Muscle of arm (tissue), 12 donors: ENCODE results near the gene GPHN. TPM values are rescaled to one million over a fixed set of nuclear protein-coding genes. Genes with fewer than 3 reads are reported as not detected.
"Not testable (repeated sequence)": the region's sequence is repeated elsewhere in the genome, so short reads cannot be mapped to it uniquely, and the experiment has no call there.

Experiments
- DNase-seq: peaks from one replicate; pipeline ENCODE4 v3.0.0-alpha.2; 2013
- polyA plus RNA-seq, 12 donors: library from polyadenylated mRNA; unstranded; fragments of 120-200 nt; gene quantifications; one replicate each; pipeline ENCODE4 v1.2.1, GENCODE V29; 2013; ENCODE audit not compliant: insufficient read length in 12 of 12

Gene GPHN
- polyA plus RNA-seq, 12 donors = 6.3 to 20.5 (median 17.6) TPM; not detected in 1

DNA sequence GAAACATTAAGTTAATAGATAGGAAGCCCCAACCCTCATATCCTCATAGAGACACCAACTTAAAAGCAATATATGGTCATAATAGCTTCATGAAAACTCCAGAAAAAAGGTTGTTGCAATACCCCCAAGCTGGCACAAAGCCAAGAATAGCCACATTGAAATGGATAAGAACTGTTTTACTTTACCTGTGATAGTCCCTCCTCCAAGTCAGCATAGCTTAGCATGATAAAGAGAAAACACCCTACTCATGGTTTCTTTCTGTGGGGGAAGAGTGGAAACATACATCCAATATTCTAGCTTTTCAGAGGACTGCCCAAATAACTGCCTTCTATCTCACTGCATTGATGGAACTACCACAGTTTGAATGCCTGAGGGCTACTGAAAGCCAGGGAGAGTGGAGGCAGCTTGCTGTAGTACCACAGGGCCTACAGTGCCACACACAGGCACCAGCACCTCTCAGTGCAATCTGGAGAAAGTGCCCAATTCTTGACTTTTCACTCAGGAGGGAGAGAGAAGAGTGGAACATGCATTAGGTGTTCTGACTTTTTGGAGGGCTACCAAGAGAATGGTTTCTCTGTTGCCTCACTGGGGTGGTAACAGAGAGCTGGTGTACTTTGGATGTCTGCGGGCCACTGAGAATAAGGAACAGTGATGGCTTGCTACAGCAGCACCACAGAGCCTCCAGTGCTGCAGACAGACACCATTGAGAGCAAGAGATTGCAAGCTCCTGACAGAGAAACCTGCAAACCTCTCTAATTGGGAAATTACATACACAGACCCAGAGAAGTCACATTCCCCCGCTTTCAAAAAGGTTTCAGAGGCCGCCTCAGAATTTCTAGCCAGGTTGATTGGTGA, 524.2 kb downstream of the GPHN start:
- no peak for DNase-seq

DNA sequence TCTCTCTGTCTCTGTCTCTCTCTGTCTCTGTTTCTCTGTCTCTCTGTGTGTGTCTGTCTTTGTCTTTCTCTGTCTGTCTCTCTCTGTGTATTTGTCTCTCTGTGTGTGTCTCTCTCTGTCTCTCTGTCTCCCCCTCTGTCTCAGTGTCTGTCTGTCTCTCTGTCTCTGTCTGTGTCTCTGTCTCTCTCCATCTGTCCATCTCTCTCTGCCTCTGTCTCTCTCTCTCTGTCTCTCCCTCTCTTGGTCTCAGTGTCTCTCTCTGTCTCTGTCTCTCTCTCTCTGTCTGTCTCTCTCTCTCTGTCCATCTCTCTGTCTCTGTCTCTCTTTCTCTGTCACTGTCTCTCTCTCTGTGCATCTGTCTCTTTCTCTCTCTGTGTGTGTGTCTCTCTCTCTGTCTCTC, 537.5 kb downstream of the GPHN start:
- DNase-seq = no peak

DNA sequence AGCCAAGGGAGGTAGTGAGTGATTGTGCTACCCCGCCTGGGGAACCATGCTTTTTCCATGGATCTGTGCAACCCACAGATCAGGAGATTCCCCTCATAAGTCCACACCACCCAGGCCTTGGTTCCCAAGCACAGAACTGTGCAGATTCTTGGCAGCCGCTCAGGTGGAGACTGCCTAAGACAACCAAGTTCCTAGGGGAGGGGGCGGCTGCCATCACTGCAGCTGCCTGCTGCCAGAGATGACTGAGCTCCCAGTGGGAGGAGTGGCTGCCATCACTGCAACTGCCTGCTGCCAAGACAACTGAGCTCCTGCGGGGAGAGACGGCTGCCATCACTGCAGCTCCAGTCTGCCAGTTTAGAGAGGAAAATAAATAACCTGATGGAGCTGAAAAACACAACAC, 542.9 kb downstream of the GPHN start:
- no peak for DNase-seq

DNA sequence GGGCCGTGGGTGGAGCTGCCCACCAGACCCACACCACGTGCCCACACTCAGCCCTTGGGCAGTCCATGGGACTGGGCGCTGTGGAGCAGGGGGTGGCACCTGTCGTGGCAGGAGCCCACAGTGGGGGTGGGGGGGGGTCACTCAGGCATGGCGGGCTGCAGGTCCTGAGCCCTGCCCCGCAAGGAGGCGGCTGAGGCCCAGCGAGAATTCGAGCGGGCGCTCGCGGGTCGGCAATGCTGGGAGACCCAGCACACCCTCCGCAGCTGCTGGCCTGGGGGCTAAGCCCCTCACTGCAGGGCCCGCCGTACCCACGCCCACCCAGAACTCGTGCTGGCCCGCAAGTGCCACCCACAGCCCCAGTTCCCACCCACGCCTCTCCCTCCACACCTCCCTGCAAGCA, 548.7 kb downstream of the GPHN start:
- DNase-seq = no peak

DNA sequence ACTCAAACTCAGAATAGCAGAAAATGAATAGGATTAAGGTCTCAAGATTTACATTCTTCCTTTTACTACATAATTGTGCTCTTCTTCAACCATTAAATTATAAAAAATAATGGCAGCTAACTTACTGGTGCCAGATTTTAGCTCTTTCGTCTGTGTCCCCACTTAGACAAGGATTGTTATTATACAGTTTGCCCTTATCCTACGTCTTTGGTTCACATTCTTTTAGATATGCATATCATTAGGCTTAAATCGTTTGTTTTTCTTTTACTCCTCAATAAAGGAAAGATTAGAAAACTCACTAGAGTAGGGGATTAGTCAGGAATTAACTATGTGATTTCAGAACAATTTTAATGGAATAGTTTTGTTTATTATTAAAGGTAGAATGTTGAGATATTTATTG, 551.6 kb downstream of the GPHN start:
- DNase-seq = no peak

DNA sequence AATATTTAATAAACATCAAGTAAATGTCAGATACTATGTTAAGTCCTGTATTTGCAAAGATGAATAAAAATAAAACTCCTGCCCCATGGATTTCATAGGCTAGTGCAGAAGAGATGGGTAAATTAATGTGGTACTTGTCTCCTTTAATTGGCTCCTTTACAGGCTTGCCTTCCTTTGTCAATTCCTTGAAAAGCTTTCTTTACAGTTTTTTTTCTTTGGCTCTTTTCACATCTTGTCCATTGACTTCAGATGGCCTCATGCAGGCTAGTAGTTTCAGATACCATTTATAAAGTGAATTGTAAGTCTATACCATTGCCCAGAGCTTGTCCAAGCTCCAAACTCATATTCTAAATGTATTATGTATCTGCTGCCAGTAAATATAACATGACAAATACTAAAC, 552.6 kb downstream of the GPHN start:
- DNase-seq = no peak

DNA sequence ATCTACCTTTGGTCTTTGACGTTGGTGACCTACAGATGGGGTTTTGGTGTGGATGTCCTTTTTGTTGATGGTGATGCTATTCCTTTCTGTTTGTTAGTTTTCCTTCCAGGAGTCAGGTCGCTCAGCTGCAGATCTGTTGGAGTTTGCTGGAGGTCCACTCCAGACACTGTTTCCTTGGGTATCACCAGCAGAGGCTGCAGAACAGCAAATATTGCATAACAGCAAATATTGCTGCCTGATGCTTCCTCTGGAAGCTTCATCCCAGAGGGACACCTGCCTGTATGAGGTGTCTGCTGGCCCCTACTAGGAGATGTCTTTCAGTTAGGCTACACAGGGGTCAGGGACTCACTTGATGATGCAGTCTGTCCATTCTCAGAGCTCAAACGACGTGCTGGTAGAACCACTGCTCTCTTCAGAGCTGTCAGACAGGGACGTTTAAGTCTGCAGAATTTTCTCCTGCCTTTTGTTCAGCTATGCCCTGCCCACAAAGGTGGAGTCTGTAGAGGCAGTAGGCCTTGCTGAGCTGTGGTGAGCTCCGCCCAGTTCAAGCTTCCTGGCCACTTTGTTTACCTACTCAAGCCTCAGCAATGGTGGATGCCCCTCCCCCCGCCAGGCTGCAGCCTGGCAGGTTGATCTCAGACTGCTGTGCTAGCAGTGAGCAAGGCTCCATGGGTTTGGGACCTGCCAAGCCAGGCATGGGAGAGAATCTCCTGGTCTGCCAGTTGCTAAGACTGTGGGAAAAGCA, 559.3 kb downstream of the GPHN start:
- not testable (repeated sequence) for DNase-seq

DNA sequence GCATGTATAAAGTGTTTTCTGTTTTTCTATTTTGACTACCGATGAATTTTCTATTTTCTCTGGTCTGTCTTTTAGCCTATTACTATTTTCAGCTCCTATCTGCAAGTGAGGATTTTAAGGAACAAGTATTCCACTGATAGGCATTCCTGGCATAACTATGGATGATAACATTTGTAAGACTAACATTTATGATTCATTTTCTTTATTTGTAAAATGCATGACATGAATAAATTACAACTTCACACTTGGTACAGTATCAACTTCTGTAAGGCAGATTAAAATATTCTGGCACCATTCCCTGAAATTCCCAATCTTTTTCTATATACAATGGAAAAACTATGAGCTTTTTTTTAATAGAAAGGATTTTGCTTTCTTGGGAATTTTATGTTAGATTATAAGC, 560.3 kb downstream of the GPHN start:
- no peak for DNase-seq

DNA sequence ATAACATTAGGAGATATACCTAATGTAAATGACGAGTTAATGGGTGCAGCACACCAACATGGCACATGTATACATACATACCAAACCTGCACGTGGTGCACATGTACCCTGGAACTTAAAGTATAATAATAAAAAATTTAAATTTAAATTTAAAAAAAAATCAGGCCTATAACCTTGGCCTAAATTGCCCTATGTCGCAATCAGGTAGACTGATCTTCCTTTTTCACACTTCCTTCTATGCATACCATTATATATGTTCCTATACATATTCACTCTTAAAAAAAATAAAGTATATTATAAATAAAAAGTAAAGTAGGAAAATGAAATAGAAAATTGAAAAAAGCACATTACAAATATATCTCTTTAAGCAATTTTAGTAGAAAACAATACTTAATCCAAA, 563.6 kb downstream of the GPHN start:
- no peak for DNase-seq

DNA sequence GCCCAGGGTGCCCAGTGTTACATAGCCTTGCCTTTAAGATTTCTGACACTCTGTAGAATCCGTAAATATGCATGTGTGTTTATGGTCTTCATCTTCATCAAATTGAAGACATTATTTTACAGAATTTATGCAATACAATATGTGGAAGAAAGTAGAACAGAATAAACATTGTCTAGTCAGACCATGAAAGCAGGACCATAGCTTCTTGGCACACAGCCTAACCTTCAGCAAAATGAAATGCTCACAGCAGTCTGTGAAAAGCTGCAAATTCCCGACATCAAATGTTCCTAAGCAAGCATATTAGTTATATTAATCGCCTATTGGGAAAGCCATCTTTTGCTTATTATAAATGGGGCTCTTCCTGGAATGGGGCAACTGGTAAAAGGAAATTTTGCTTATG, 570.0 kb downstream of the GPHN start:
- peak; percentile 18 for DNase-seq

DNA sequence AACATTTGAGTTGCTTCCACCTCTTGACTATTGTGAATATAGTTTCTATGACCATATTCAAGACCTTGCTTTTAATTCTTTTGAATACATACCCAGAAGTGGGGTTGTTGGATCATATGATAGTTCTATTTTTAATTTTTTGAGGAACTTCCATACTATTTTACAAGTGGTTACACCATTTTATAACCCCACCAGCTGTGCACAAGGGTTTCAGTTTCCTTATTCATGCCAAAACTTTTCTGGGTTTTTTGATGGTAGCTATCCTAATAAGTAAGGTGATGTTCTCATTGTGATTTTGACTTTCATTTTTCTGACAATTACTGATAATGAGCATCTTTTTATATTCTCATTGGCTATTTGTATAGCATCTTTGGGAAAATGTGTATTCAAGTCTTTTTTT, 571.9 kb downstream of the GPHN start:
- DNase-seq = no peak

DNA sequence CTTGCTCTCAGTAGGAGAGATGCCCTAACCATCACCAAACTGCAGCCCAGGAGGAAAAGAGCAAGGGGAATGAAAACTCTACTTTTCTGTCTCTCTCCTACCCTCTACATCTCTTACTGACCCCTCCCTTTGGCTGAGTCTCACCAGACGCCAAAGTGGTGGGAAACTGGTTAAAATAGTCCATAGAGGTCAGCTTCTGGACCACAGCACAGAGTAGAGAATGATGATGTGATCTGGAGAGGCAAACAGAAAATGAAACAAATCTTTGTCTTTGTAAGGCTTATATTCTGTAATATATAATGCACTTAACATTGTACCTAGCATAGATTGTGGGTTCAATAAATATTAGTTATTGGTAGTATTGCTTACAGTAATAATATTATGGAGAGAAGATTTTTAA, 600.3 kb downstream of the GPHN start:
- no peak for DNase-seq

DNA sequence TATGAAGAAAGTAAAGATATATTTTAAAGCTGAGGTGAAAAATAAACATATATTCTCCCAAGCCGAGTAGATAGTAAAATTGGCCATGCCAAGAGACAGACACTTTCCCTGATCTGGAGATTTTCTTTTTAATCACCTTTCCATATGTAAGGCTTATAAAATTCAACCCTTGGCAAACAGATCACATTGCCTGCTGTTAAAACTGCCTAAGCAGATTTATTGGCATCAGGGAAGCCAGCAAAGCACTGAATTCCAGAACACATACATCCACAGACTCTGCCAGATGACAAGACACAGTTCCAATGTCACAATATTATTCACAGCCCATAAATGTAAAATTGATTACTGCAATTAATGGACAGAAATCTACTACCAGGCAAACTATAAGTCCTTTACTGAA, 603.1 kb downstream of the GPHN start:
- peak; percentile 27 for DNase-seq

DNA sequence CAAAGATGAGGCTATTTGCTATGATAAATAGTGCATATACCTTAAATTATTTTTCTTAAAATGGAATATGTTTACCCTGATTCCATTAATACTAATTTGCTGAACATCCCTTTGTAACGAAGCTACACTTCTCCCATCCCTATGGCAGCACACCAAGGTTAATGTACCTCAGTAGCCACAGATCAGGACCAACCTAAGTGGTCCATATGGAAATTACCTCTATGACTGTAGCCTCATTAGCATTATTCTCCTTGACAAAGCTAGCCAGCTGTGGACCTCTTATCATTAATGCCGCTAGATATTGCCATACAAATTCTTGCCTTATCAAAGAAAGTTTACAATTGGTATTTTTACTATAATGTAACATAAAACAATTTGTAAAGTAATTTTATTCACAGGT, 604.4 kb downstream of the GPHN start:
- DNase-seq = no peak

DNA sequence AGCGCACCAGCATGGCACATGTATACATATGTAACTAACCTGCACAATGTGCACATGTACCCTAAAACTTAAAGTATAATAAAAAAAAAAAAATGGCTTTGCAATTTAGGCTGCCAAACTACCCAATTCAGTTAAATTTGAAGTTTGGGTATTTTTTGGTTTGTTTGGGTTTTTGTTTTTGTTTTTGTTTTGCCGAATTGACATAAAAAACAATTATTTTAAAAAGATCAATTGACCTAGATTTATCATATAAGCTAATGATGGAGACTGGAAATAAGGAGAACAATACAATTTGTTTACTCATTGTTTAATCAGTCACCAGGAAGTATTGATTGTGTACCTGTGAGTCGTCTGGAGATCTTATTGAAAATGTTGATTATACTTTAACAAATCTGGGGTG, 619.2 kb downstream of the GPHN start:
- DNase-seq = no peak

DNA sequence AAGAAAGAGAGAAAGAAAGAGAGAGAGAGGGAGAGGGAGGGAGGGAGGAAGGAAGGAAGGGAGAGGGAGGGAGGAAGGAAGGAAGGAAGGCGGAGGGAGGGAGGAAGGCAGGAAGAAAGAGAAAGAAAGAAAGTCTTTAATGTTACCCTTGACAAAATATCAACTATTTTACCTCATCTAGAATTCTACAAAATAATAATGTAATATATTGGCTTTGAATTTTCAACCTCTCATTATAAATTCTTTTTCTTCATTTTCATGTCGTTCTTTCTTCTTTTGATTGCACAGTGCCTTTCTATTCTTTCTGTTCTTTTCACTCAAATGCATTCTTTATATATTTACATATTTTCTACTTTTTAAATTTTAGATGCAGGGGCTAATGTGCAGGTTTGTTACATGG, 621.8 kb downstream of the GPHN start:
- DNase-seq = no peak

DNA sequence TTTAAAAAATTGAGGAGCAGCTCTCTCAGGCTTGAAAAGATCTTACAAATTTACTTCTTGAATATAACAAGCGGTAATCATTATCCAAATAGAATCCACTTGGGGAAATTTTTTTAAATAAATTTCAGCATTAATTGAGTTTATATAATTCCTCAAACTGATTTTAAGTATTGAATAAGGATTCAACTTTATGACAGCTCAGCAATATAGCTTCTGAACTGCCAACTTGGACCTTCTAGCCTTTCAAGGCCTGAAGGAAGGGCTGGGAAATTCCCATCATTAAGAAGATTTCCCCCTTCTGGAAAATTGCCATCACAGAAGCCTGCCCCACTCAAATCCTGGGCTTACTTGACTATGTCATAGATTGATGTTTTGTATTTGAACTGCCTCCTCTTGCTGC, 623.7 kb downstream of the GPHN start:
- no peak for DNase-seq

DNA sequence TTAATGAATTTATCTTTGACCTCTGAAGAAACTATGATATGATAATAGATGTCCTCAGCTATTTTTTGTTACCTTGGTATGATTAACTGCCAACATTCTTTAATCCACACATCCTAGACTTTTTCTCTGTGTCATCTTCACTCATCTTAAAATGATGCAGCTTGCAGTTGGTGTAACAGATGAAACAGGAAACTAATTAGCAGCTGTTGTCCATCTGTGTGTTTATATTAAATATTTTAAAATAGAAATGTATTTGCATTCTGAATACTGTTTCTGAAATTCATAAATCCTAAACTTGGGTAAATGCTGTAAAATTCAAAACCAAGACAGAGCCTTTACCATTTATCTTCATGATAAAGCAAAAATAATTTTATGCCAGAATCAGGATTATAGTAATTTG, 625.2 kb downstream of the GPHN start:
- no peak for DNase-seq

DNA sequence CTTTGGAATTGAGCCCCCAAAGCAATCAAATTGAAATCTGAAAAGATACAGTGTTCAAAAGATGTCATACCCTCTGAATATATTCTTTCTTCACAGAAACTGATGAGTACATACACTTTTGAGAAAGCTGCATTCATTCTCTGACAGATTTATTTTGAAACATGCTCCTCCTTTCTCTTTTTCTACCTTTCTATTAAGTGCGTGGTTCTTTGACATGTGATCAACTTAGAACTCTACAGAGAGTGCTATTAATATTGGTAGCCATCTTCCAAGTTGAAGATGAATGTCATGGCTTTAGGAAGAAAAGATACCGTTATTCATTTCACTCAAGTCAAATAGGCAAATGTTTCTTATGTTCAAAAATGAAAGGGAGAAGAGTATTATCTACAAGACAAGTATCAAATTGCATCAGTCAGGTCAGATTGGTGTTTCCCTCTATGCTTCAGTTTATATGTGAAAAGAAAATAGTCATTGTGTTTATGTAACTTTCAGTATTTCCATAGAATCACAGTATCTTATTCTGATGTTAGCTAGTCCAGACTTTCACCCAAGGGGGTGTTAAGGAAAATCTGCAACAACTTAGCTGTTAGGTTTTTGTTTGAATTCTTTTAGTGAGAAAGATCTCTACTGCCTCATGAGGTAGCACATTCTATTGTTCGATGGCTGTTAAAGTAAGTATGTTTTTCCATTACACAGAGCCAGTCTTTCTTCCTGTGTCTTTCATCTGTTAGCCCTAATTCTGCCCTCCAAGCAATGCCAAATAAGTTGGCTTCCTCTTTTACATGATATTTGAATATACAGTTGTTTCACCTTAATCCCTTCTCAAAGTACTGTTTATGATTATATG, 625.9 kb downstream of the GPHN start:
- no peak for DNase-seq

DNA sequence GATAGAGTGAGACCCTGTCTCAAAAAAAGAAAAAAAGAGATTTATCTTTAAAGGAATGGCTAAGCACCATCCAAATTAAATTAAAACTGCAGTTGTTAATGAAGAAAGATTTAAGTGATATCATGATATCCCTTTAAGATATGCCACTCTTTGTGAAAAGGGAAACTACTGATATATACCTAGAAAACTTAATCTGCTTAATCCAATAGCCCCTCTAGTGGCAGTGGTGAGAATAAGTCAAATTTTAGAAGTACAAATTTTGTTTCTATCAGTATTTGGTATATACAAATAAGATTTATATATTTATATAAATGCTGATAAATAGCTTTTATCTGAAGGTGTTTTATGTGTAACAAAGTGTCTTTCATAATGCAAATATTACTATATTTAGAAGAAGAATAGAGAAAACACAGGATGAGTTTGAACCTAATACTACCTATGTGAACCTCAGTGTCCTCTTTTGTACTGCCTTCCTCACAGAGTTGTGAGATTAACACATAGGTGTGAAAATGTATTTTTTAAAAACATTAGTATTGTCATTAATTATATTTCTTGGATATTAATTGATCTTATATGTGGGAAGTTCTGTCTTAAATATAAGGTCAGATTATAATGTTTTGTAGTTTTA, 629.9 kb downstream of the GPHN start:
- no peak for DNase-seq

DNA sequence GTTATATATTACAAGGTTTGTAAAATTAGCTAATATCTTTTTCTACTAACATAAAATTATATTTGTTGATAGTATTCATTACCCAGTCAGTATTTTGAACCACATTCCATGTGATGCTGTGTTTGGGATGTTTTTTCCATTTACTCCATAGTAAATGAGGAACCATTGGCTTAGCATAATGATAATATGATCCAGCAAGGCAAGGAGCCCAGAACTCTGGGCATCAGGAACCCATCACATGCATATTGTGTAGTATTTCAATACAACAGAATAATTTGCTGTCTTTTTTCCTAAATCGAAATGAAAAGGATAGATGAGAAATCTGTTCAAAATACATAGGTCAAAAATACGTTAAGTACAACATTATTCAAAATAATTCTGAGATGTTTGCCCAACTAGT, 632.6 kb downstream of the GPHN start:
- DNase-seq = peak; percentile 54
